GM19455 (cell line): Measurements from ENCODE around the gene ACSS1.

Experiments used
- ATAC-seq: cut with Tn5 transposase; IDR thresholded peaks from one replicate; pipeline ENCODE4 v1.9.1; 2021; ENCODE audit not compliant: unreplicated experiment

The ACSS1 gene

GRCh38 chr20:24961384-24962181 lies 96.4 kb downstream of the ACSS1 start:
- ATAC-seq = no peak

GRCh38 chr20:24960861-24961260 lies 97.1 kb downstream of the ACSS1 start:
- ATAC-seq = no peak

GRCh38 chr20:24960302-24960801 lies 97.6 kb downstream of the ACSS1 start:
- no peak for ATAC-seq

- no peak for ATAC-seq
Observed at GRCh38 chr20:24959591-24960301, 98.2 kb downstream of the ACSS1 start.

- ATAC-seq = no peak
Observed at GRCh38 chr20:24958506-24959385, 99.2 kb downstream of the ACSS1 start.

GRCh38 chr20:24957326-24958016 lies 100.5 kb downstream of the ACSS1 start:
- no peak for ATAC-seq
